ENCODE measurements around the gene RAB1A.

Gene RAB1A

GRCh38 chr2:65056215-65057053 lies 73.5 kb downstream of the RAB1A start, which contains the start of gene CEP68:
Gene CEP68 (plus strand): TSS chr2:65056416. CDS start chr2:65069445, 13,029 bp downstream.
- H3K4me3 ChIP-seq (ENCODE audit: low read depth in 1 of 2, low read length in 2 of 2) = peak within 1 kb of the TSS; percentile 77 to 88
- peak within 1 kb of the TSS; percentile 60 for H3K9ac ChIP-seq (ENCODE audit: low read length)
- no peaks in the 10 kb centered on the region for H3K27me3 ChIP-seq (ENCODE audit: control insufficient read depth in 1 of 2, insufficient read depth in 2 of 2, low read length in 2 of 2)
- peaks cover 31% of the 10 kb centered on the region for H3K4me1 ChIP-seq (ENCODE audit: insufficient read depth, low read length)
- H3K36me3 ChIP-seq (ENCODE audit: insufficient read depth, low read length) = no peaks in the 10 kb centered on the region
- H3K27ac ChIP-seq (ENCODE audit: low read depth, low read length) = peak within 1 kb of the TSS; percentile 64
- H3K9me3 ChIP-seq (ENCODE audit: low read length) = no peaks in the 10 kb centered on the region

DNA sequence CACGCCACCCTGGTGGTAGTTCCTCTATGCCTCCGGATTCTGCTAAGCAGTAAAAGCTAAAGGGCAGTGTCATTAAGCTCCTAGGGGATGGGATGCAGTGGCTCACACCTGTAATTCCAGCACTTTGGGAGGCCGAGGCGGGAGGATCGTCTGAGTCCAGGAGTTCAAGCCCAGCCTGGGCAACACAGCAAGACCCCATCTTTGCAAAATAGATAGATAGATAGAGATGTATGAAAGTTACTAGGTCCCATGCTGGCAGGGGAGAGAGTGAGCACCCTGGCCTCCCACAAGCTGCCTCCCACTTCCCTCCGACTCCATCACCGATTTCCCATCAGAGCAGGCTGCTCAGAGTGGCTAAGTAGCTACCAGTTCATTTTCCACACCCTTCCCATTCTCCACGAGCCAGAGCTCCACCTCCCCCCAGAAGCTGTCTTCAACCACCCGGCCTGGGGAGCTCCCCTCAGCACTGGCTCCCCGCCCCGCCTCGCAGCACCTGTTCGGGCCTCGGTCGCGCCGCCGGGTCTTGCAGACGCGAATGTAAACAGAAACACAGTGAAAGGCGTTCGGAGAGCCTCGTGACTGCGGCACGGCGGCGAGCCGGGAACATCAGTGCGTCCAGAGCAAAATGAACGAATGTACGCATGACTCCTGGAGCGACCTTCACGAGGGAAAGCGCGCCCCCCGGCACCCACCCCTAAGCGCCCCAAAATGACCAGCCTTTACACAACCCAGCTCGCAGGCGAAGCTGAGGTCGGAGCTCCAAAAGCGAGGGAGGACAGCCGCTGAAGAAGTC lies 74.3 kb downstream of the RAB1A start:
- Histone ChIP-seq H3K4me3 (ENCODE audit: low read depth in 1 of 2, low read length in 2 of 2) (peak overlapping the region; percentile 77 to 88), H3K36me3 (ENCODE audit: insufficient read depth, low read length) (no peaks in the 10 kb centered on the region), H3K9me3 (ENCODE audit: low read length) (no peaks in the 10 kb centered on the region), H3K4me1 (ENCODE audit: insufficient read depth, low read length) (peaks cover 26% of the 10 kb centered on the region), H3K9ac (ENCODE audit: low read length) (peak overlapping the region; percentile 22), H3K27me3 (ENCODE audit: control insufficient read depth in 1 of 2, insufficient read depth in 2 of 2, low read length in 2 of 2) (no peaks in the 10 kb centered on the region), H3K27ac (ENCODE audit: low read depth, low read length) (peak overlapping the region; percentile 64)

- H3K36me3 ChIP-seq (ENCODE audit: insufficient read depth, low read length) = no peaks in the 10 kb centered on the region
- H3K27me3 ChIP-seq (ENCODE audit: control insufficient read depth in 1 of 2, insufficient read depth in 2 of 2, low read length in 2 of 2) = no peaks in the 10 kb centered on the region
- no peak overlapping the region for H3K9ac ChIP-seq (ENCODE audit: low read length)
- H3K4me3 ChIP-seq (ENCODE audit: low read depth in 1 of 2, low read length in 2 of 2) = peak overlapping the region in 1 of 2 donors; percentile 77
- no peak overlapping the region for H3K27ac ChIP-seq (ENCODE audit: low read depth, low read length)
- no peaks in the 10 kb centered on the region for H3K9me3 ChIP-seq (ENCODE audit: low read length)
- H3K4me1 ChIP-seq (ENCODE audit: insufficient read depth, low read length) = peaks cover 26% of the 10 kb centered on the region
Measured at GRCh38 chr2:65054749-65055421, 75.0 kb downstream of the RAB1A start.

DNA sequence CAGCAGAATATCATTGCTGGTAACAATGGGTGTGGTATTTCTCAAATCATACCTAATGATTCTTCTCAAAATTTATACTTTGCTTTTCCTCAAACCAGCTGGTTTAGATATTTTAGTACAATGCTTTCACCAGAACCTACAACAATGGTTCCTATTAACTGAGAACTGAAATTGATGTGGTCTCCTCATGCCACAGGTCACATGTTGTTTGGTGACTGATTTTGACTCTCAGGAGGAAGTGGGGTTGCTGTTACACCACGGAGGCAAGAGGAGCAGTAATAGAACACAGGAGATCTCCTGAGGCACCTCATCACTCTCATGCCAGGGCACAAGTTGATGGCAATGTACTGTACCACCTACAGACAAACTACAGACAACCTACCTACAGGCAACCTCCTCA lies 76.7 kb downstream of the RAB1A start:
- H3K4me1 ChIP-seq (ENCODE audit: insufficient read depth, low read length) = peaks cover 12% of the 10 kb centered on the region
- no peaks in the 10 kb centered on the region for H3K9me3 ChIP-seq (ENCODE audit: low read length)
- H3K9ac ChIP-seq (ENCODE audit: low read length) = no peak overlapping the region
- no peak overlapping the region for H3K4me3 ChIP-seq (ENCODE audit: low read depth in 1 of 2, low read length in 2 of 2)
- no peak overlapping the region for H3K27ac ChIP-seq (ENCODE audit: low read depth, low read length)
- H3K36me3 ChIP-seq (ENCODE audit: insufficient read depth, low read length) = no peaks in the 10 kb centered on the region
- H3K27me3 ChIP-seq (ENCODE audit: control insufficient read depth in 1 of 2, insufficient read depth in 2 of 2, low read length in 2 of 2) = no peaks in the 10 kb centered on the region

GRCh38 chr2:65050931-65051330 lies 79.0 kb downstream of the RAB1A start:
- Histone ChIP-seq H3K27me3 (ENCODE audit: control insufficient read depth in 1 of 2, insufficient read depth in 2 of 2, low read length in 2 of 2) (no peaks in the 10 kb centered on the region), H3K9me3 (ENCODE audit: low read length) (no peaks in the 10 kb centered on the region), H3K27ac (ENCODE audit: low read depth, low read length) (no peak overlapping the region), H3K36me3 (ENCODE audit: insufficient read depth, low read length) (no peaks in the 10 kb centered on the region), H3K9ac (ENCODE audit: low read length) (no peak overlapping the region), H3K4me1 (ENCODE audit: insufficient read depth, low read length) (no peaks in the 10 kb centered on the region), H3K4me3 (ENCODE audit: low read depth in 1 of 2, low read length in 2 of 2) (no peak overlapping the region)

DNA sequence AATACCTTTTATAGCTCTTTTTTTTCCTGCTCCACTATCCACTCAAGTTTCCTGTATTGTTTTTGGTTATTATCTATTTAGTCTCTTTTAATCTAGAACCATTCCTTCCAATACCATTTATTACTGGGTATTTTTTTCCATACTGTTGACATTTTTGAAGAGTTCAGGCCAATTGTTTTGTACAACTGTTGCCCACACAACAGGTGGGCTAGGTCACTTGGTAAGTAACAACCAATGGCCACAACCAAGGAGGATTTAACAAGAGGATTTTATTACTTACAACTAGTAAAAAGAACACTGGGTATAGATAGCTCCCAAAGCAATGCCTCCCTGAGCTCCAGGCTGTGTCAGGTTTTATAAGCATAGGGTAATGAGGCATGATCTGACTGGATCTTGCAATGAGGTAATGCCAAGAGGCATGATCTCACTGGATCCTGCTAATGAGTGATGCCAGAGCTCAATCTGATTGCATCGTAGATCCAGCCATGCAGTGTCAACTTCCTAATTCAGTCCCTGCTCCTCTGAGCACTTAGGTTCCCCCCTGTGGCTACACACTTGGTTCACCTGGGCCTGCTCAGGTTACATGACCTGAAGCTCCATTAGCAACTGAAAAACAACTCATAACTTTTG lies 80.8 kb downstream of the RAB1A start:
- Histone ChIP-seq H3K4me1 (ENCODE audit: insufficient read depth, low read length) (no peaks in the 10 kb centered on the region), H3K9ac (ENCODE audit: low read length) (no peak overlapping the region), H3K4me3 (ENCODE audit: low read depth in 1 of 2, low read length in 2 of 2) (no peak overlapping the region), H3K27me3 (ENCODE audit: control insufficient read depth in 1 of 2, insufficient read depth in 2 of 2, low read length in 2 of 2) (no peaks in the 10 kb centered on the region), H3K27ac (ENCODE audit: low read depth, low read length) (no peak overlapping the region), H3K36me3 (ENCODE audit: insufficient read depth, low read length) (no peaks in the 10 kb centered on the region), H3K9me3 (ENCODE audit: low read length) (no peaks in the 10 kb centered on the region)

DNA sequence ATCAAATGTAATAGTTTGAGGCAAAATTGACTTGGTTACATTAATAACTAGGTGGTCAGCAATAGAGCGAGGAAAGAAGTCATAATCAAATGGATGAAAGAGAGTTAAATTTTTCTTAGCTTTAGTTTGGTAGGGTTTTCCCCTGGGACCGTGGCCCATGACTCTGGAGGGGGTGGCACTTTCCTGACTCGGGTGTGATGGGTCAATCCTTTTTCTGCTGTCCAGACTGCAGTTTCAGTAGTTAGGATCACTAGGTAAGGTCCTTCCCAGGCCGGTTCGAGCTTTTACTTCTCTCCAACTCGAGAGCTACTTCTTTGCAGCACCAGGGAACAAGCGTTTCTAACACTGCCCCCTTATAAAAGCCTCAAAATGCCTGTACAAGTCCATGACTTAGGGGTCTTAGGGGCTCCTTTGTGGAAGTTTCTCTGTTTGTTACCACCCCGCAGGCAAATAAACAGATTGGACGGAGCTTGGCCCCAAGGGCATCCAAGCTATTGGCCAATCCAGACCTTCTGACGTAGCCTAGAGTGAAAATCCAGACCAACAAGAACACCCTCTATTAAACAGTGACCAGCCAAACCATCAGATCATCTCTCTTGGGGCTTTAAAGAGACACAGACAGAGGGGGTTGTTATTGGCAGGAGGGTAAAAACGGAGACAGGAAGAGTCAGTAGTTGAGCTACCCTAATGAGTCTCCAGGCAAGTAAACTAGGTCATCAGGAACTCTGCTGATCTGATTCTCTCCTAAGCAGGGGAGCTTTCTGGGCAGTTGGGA lies 83.1 kb downstream of the RAB1A start:
- Histone ChIP-seq H3K27me3 (ENCODE audit: control insufficient read depth in 1 of 2, insufficient read depth in 2 of 2, low read length in 2 of 2) (no peaks in the 10 kb centered on the region), H3K36me3 (ENCODE audit: insufficient read depth, low read length) (no peaks in the 10 kb centered on the region), H3K9ac (ENCODE audit: low read length) (no peak overlapping the region), H3K4me3 (ENCODE audit: low read depth in 1 of 2, low read length in 2 of 2) (no peak overlapping the region), H3K4me1 (ENCODE audit: insufficient read depth, low read length) (no peaks in the 10 kb centered on the region), H3K27ac (ENCODE audit: low read depth, low read length) (no peak overlapping the region), H3K9me3 (ENCODE audit: low read length) (no peaks in the 10 kb centered on the region)

DNA sequence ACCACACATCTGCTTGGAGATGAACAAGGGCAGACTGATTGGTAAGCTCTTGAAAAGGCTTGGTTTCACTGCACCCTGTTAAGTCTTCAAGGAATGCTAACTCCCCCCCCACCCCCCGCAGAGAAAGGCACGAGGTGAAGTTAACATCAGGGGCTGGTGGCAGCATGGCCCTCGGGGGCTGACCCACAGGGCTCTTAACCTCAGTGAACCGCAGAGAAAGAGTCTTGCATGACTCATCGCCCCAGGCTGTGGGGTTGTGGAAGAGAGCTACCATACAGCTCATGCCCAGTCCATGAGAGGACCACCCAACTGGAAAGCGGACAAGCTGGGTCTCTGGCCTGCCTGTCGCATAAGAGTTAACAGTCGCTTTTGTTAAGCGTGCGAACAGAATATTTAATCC lies 84.3 kb downstream of the RAB1A start:
- no peaks in the 10 kb centered on the region for H3K9me3 ChIP-seq (ENCODE audit: low read length)
- no peaks in the 10 kb centered on the region for H3K36me3 ChIP-seq (ENCODE audit: insufficient read depth, low read length)
- H3K4me3 ChIP-seq (ENCODE audit: low read depth in 1 of 2, low read length in 2 of 2) = no peak overlapping the region
- no peaks in the 10 kb centered on the region for H3K27me3 ChIP-seq (ENCODE audit: control insufficient read depth in 1 of 2, insufficient read depth in 2 of 2, low read length in 2 of 2)
- H3K27ac ChIP-seq (ENCODE audit: low read depth, low read length) = no peak overlapping the region
- H3K4me1 ChIP-seq (ENCODE audit: insufficient read depth, low read length) = no peaks in the 10 kb centered on the region
- H3K9ac ChIP-seq (ENCODE audit: low read length) = no peak overlapping the region

- Histone ChIP-seq H3K4me3 (ENCODE audit: low read depth in 1 of 2, low read length in 2 of 2) (no peak overlapping the region), H3K27ac (ENCODE audit: low read depth, low read length) (no peak overlapping the region), H3K27me3 (ENCODE audit: control insufficient read depth in 1 of 2, insufficient read depth in 2 of 2, low read length in 2 of 2) (no peaks in the 10 kb centered on the region), H3K9ac (ENCODE audit: low read length) (no peak overlapping the region), H3K4me1 (ENCODE audit: insufficient read depth, low read length) (no peaks in the 10 kb centered on the region), H3K9me3 (ENCODE audit: low read length) (no peaks in the 10 kb centered on the region), H3K36me3 (ENCODE audit: insufficient read depth, low read length) (no peaks in the 10 kb centered on the region)
Measured at GRCh38 chr2:65044097-65044735, 85.7 kb downstream of the RAB1A start.

DNA sequence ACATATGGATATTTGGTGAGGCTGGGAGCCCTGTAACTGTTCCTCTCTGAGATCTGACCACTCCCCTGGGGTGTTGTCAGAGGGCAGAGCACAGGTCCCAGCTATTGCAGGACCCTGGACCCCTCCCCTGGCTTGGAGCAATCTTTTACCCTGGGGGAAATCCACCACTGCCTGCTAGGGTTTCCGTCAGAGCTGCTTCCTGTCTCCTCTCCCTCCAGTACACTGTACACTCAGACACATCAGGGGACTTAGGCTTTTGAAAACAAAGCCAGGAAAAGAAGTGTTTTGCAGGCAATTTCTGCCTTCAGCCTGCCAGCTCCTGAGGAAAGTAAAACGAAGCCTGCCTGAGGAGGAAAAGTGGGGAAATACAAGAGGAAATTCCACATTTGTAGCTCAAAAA lies 86.9 kb downstream of the RAB1A start:
- H3K27ac ChIP-seq (ENCODE audit: low read depth, low read length) = no peak overlapping the region
- H3K9me3 ChIP-seq (ENCODE audit: low read length) = no peaks in the 10 kb centered on the region
- H3K9ac ChIP-seq (ENCODE audit: low read length) = no peak overlapping the region
- H3K27me3 ChIP-seq (ENCODE audit: control insufficient read depth in 1 of 2, insufficient read depth in 2 of 2, low read length in 2 of 2) = no peaks in the 10 kb centered on the region
- no peaks in the 10 kb centered on the region for H3K4me1 ChIP-seq (ENCODE audit: insufficient read depth, low read length)
- no peak overlapping the region for H3K4me3 ChIP-seq (ENCODE audit: low read depth in 1 of 2, low read length in 2 of 2)
- H3K36me3 ChIP-seq (ENCODE audit: insufficient read depth, low read length) = no peaks in the 10 kb centered on the region
